Measurements from ENCODE around the gene OR6A2. TPM values are rescaled to one million over a fixed set of nuclear protein-coding genes. Genes with fewer than 3 reads are reported as not detected.
"Not testable (repeated sequence)": the region's sequence is repeated elsewhere in the genome, so short reads cannot be mapped to it uniquely, and the experiment has no call there.

The OR6A2 gene
- total RNA-seq, 2 experiments from 2014 or later, result 0.08 TPM; not detected in 1

DNA sequence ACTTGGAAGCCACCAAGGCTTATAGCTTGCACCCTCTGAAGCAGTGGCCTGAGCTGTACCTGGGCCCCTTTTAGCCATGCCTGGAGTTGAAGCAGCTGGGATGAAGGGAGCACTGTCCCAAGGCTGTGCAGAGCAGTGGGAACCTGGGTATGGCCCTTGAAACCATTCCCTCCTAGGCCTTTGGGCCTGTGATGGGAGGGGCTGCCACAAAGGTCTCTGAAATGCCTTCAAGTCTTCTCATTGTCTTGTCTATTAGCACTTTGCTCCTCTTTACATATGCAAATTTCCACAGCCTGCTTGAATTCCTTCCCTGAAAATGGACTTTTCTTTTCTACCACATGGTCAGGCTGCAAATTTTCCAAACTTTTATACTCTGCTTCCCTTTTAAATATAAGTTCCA is 1.6 kb upstream of the OR6A2 start:
- H3K9me3 Mint-ChIP-seq; H3K27me3 Mint-ChIP-seq; H3K27ac Mint-ChIP-seq; POLR2A ChIA-PET; H3K4me3 Mint-ChIP-seq; DNase-seq; H3K36me3 Mint-ChIP-seq; ATAC-seq (ENCODE audit: low read depth); H3K4me1 Mint-ChIP-seq: not testable (repeated sequence)

DNA sequence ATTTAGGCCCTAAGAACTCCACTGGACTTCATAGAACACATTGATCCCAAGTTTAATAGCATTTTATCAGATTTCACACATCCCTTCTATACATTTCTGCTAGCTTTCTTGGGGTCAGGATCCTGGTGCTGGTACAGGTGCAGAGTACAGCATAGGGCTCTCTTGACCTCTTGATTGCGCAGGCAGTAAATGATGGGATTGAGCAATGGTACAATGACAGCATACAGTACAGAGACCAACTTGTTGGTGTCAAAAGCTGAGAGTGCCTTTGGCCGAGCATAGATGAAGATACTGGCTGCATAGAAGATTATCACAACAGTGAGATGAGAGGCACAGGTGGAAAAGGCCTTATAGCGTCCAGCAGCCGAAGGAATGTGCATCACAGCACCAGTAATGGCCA is 4.8 kb downstream of the OR6A2 start:
- Mint-ChIP-seq H3K27me3 (no peaks in the 10 kb centered on the region), H3K4me3 (no peak overlapping the region), H3K4me1 (no peaks in the 10 kb centered on the region), H3K9me3 (no peaks in the 10 kb centered on the region), H3K27ac (no peak overlapping the region), H3K36me3 (no peaks in the 10 kb centered on the region)
- DNase-seq, result no peak
- no peak for ATAC-seq (ENCODE audit: low read depth)
- POLR2A ChIA-PET, result no interaction called here

DNA sequence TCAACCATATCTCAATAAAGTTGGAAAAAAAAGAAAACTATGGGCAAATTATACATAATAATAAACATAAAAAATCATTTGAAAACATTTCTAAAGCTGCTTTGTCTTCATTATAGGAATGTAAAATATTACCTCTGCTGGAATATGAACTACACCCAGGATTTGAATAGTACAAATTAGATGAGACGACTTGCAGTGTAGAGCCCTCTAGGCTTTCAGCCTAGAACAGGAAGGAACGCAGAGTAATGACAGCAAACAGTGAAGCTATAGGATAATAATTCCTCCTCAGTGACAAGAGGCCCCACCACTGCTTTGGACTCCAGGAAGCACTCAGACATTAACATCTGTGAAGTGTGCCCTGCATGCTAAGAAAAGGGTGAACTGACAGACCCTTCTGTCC is 8.9 kb downstream of the OR6A2 start:
- ATAC-seq (ENCODE audit: low read depth) (no peak), DNase-seq (no peak)
- no peaks in the 10 kb centered on the region for H3K36me3 Mint-ChIP-seq
- H3K4me3 Mint-ChIP-seq, result no peak overlapping the region
- H3K27ac Mint-ChIP-seq, result no peak overlapping the region
- H3K4me1 Mint-ChIP-seq, result no peaks in the 10 kb centered on the region
- peaks cover 15% of the 10 kb centered on the region for H3K27me3 Mint-ChIP-seq
- H3K9me3 Mint-ChIP-seq, result no peaks in the 10 kb centered on the region
- POLR2A ChIA-PET, result no interaction called here

DNA sequence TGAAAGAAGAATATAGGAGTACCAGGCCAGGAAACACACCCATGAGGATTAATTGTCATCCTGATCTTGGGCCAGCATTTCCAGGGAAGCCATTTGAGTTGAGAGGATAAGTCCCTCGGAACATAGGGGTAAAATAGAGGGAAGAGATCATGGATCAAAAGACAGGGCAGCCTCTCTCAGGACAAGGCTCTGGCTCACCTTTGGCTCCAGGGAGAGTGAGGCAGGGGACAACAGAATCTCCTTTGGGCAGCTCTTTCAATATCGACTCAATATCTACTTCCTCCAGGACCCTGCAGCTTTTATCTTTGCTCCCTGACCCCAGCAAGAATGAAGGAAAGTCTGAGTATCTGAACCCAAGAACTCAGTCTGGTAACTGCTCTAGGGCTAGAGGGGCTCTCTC is 16.8 kb downstream of the OR6A2 start, which contains the start of gene OR2AG1:
Gene OR2AG1 (plus strand): TSS at position 301 of the 400 bp plus-strand sequence. CDS start 2,018 bp downstream, outside the sequence.
- ATAC-seq (ENCODE audit: low read depth) (no peak), DNase-seq (no peak)
- no peaks in the 10 kb centered on the region for H3K36me3 Mint-ChIP-seq
- H3K4me1 Mint-ChIP-seq, result no peaks in the 10 kb centered on the region
- H3K4me3 Mint-ChIP-seq, result no peak within 1 kb of the TSS
- H3K9me3 Mint-ChIP-seq, result no peaks in the 10 kb centered on the region
- H3K27ac Mint-ChIP-seq, result no peak within 1 kb of the TSS
- peaks cover 19% of the 10 kb centered on the region for H3K27me3 Mint-ChIP-seq
- POLR2A ChIA-PET, result no interaction called here

DNA sequence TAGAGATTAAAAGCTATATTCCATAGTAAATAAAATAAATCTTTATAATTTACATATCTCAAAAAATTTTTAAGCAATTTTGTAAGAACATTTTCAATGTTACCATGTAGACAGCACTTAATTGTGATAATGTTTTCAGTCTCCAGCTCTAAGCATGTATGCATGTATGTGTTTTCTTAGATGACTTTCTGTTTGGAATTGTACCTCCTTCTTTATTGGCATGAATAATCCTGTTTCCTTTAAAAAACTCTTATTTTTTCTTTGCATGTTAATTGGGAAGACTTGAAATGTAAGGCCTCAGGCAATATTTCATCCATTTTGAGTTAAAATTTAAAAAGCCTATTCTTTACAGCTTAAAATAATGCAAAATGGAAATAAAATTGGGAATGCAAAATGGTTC is 18.7 kb downstream of the OR6A2 start:
- Mint-ChIP-seq H3K4me1 (no peaks in the 10 kb centered on the region), H3K36me3 (no peaks in the 10 kb centered on the region), H3K27me3 (peaks cover 11% of the 10 kb centered on the region), H3K9me3 (no peaks in the 10 kb centered on the region), H3K27ac (no peak overlapping the region), H3K4me3 (no peak overlapping the region)
- ATAC-seq (ENCODE audit: low read depth), result no peak
- no peak for DNase-seq
- POLR2A ChIA-PET, result interaction anchor here (0.6 kb wide), 1 partner anchor 661 kb away, joined by 3 read pairs; no protein-coding TSS in a partner anchor

DNA sequence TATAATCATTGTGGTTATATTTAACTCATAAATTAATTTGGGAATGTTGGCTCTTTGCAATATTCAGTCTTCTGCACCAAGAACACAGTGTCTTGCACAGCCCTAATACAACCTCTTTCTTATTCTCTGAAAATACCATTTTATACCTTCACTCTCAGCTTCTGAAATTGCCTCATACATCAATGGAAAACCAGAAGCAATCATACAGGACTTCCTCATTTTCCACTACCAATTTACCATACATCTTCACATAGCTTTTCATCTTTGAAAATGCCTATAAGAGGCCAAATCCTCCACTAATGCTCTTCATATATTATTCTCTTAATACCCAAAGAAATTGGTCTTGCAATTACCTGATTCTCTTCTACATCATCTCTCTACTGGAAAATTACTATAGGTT is 21.0 kb downstream of the OR6A2 start:
- ATAC-seq (ENCODE audit: low read depth) (no peak), DNase-seq (no peak)
- Mint-ChIP-seq H3K4me3 (no peak overlapping the region), H3K27me3 (peaks cover 14% of the 10 kb centered on the region), H3K9me3 (no peaks in the 10 kb centered on the region), H3K4me1 (no peaks in the 10 kb centered on the region), H3K27ac (no peak overlapping the region), H3K36me3 (no peaks in the 10 kb centered on the region)
- POLR2A ChIA-PET, result no interaction called here

DNA sequence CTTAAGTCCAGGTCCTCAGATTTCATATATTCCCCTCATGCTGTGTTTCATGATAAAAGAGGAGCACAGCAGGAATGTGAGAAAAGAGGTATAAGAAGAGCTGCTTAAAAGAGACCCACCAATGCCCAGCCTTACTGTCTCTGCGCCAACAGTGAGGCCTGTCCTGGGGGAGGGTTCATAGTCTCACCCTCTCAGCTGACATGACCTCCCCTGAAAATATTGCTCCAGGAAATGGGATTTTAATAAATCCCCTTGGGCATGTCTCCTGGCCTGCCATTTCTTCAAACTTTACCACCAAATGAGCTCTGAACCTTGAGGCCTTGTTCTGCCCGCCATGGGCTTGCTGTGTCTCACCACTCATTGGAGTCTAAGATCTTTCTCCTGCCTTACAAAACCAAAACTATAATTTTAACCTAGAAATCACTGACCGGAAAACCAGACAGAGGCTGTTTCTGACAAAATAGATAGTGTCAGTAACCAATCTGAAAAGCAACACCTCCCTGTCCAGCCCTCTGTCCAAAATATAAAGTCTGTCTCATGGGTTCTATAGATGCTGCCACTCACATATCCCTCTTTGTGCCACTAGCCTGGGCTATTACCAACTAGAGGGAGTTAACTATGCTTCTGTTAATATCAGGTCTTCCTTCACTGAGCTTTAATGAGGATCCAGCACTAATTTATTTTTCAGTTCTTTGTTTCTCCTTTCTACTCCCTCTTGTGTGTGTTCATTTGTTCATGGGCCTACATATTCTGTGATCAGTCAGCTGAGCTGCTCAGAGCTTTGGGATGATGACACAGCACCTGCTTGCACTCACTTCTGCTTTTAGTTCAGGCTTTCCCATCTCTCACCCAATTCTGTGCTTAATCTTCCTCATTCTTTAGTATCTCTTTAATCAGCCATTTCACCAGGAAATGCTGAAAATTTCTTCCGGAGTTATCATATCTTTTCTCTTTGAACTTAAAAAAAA is 27.3 kb downstream of the OR6A2 start, which contains the start of gene OR2AG2:
Gene OR2AG2 (minus strand): TSS at position 51 of the 968 bp plus-strand sequence. CDS start 3,019 bp downstream, outside the sequence.
- H3K4me1 Mint-ChIP-seq, result no peaks in the 10 kb centered on the region
- H3K27ac Mint-ChIP-seq, result no peak within 1 kb of the TSS
- no peak within 1 kb of the TSS for H3K4me3 Mint-ChIP-seq
- DNase-seq (no peak), ATAC-seq (ENCODE audit: low read depth) (no peak)
- H3K36me3 Mint-ChIP-seq, result no peaks in the 10 kb centered on the region
- H3K27me3 Mint-ChIP-seq, result peaks cover 14% of the 10 kb centered on the region
- no peaks in the 10 kb centered on the region for H3K9me3 Mint-ChIP-seq
- POLR2A ChIA-PET, result no interaction called here

DNA sequence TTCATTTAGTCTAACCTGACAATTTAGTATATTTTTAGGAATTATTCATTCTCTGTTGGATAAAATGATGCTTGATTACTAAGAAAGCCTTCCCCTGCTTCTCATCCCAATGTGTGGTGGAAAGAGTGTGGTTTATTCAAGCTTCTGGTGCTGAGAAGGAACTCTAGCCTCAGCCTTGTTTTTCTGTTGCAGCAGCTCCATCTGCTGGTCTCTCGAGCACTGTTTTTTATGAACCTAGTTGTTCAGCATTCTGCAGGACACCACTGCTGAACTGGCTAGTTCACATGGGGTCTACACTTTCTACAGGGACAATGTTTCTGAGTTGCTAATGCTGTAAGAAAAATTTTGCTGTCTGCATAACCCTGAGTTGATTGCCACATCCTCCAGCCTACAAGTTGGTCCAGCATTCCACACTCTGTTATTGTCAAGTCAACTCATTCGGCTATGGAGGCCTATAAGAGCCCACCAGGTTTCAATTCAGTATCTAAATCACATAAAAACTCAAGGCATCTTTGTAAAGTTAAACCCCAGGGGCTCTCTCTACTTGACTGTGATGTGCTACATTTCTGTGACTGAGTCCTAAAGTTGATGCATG is 42.0 kb downstream of the OR6A2 start:
- Mint-ChIP-seq H3K36me3 (no peaks in the 10 kb centered on the region), H3K4me3 (no peak overlapping the region), H3K9me3 (no peaks in the 10 kb centered on the region), H3K27me3 (peaks cover 4% of the 10 kb centered on the region), H3K27ac (no peak overlapping the region), H3K4me1 (peaks cover 8% of the 10 kb centered on the region)
- no peak for DNase-seq
- ATAC-seq (ENCODE audit: low read depth), result peak; percentile 74
- POLR2A ChIA-PET, result no interaction called here

DNA sequence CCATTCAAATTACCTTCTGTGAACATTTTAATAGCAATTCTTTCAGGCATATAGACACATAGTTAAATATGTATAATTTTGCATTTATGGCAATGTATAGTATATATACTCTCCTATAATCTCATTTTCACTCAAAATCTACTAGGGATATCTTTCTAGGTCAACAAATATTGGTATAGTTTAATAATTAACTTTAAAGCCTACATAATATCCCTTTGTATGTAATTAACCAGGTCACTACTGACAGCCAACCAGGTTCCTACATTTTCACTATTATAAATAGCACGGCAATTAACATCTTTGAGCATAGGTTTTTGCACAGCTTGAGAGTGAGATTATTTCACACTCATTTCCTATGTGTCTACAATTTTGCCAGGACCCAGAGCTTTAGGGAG is 43.5 kb downstream of the OR6A2 start:
- no peak overlapping the region for H3K4me3 Mint-ChIP-seq
- H3K36me3 Mint-ChIP-seq, result peaks cover under 1% of the 10 kb centered on the region
- H3K27ac Mint-ChIP-seq, result no peak overlapping the region

DNA sequence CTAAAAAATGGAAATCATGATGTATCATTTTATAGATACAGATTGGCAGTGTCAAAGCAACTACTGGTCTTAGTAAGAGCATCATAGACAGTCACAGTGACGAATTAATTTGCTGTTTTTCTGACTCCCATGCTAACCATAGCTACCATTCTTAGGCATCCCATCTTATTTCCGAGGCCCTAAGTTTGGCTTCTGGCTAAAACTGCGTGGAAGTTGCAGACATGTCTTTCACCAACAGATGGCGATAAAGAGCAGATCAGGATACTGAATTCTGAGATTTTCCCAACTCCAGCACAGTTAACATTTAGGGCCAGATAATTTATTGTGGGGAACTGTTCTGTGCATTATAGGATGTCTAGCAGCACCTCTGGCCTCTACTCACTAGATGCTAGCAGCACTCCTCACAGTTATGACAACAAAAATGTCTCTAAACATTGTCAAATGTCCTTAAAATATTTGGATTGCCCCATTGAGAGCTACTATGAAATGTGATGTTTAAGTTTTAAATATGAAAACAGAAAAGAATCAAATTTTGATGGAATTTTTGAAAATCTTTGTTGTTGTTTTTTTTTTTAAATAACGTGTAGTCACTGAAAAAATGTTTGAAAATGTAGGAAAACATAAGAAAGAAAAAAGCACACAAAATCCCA is 44.1 kb downstream of the OR6A2 start:
- Mint-ChIP-seq H3K4me1 (peaks cover 13% of the 10 kb centered on the region), H3K36me3 (peaks cover 3% of the 10 kb centered on the region), H3K27me3 (no peaks in the 10 kb centered on the region), H3K4me3 (no peak overlapping the region), H3K27ac (no peak overlapping the region), H3K9me3 (peaks cover 3% of the 10 kb centered on the region)
- POLR2A ChIA-PET, result interaction anchor here (2.4 kb wide), 1 partner anchor 9 kb away, joined by 8 read pairs; no protein-coding TSS in a partner anchor
- ATAC-seq (ENCODE audit: low read depth) (peak; percentile 53), DNase-seq (no peak)

More for the DNA sequence above, 43.5 kb downstream of the OR6A2 start:
- POLR2A ChIA-PET, result interaction anchor here (2.4 kb wide), 1 partner anchor 10 kb away, joined by 8 read pairs; no protein-coding TSS in a partner anchor
- ATAC-seq (ENCODE audit: low read depth) (no peak), DNase-seq (no peak)
- H3K4me1 Mint-ChIP-seq, result peaks cover 8% of the 10 kb centered on the region
- peaks cover under 1% of the 10 kb centered on the region for H3K27me3 Mint-ChIP-seq
- peaks cover under 1% of the 10 kb centered on the region for H3K9me3 Mint-ChIP-seq

DNA sequence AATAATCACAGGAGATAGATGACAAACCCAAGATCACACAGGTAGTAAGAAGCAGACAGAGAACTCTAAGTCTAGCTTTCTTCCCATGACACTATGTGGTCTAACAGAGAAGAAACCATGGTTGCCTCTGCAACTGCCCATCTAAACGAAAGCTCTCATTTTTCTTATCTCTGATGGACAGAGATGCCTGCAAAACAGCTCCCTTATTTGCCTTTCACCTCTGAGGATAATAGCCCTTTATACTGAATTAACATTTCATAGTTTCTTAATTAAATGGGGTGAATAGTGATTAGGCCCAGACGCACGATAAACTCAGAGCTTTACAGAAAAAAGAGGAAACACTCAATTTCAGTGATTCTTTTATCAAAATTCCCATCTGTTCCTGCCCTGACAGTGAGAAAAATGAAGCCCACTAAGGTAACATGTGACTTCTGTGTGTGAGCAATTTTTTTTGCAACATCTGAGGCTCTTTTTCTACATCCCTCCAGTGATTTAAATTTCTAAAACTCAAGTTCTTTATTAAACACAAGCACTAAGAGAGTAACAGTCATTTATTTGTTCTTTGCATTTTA is 52.3 kb downstream of the OR6A2 start:
- Mint-ChIP-seq H3K9me3 (peaks cover 3% of the 10 kb centered on the region), H3K4me3 (no peak overlapping the region), H3K27ac (no peak overlapping the region), H3K27me3 (no peaks in the 10 kb centered on the region), H3K36me3 (peaks cover 12% of the 10 kb centered on the region), H3K4me1 (peaks cover 28% of the 10 kb centered on the region)
- POLR2A ChIA-PET, result interaction anchor here (0.7 to 2.3 kb wide), 6 partner anchors 9 to 266 kb away, joined by 3 to 8 read pairs (median 5); partner anchors contain the start of genes ARFIP2, RRP8, TAF10 and TIMM10B
- DNase-seq (no peak), ATAC-seq (ENCODE audit: low read depth) (no peak)

DNA sequence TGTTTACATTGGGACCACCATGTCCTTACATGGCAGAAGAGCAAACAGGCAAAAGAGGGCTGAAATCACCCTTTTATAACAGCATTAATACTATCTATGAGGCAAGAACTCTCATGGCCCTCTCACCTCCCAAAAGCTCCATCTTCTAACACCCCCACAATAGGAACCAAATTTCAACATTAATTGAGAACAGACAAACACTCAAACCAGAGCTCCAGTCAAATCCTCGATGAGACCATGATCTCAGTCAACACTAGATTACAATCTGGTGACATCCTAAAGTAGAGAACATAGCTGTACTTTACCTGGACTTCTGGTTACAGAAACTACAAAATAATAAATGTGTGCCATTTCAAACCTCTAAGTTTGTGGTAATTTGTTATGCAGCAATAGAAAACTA is 52.9 kb downstream of the OR6A2 start:
- POLR2A ChIA-PET, result interaction anchor here (0.7 to 2.3 kb wide), 8 partner anchors 8 to 265 kb away, joined by 3 to 8 read pairs (median 5); partner anchors contain the start of genes ARFIP2, RRP8, TAF10 and TIMM10B
- DNase-seq, result no peak
- peaks cover 14% of the 10 kb centered on the region for H3K36me3 Mint-ChIP-seq
- H3K27ac Mint-ChIP-seq, result no peak overlapping the region
- no peak for ATAC-seq (ENCODE audit: low read depth)
- H3K9me3 Mint-ChIP-seq, result peaks cover 3% of the 10 kb centered on the region
- no peak overlapping the region for H3K4me3 Mint-ChIP-seq
- peaks cover 33% of the 10 kb centered on the region for H3K4me1 Mint-ChIP-seq
- H3K27me3 Mint-ChIP-seq, result no peaks in the 10 kb centered on the region
